Measurements from ENCODE around the gene PRR15.

DNA sequence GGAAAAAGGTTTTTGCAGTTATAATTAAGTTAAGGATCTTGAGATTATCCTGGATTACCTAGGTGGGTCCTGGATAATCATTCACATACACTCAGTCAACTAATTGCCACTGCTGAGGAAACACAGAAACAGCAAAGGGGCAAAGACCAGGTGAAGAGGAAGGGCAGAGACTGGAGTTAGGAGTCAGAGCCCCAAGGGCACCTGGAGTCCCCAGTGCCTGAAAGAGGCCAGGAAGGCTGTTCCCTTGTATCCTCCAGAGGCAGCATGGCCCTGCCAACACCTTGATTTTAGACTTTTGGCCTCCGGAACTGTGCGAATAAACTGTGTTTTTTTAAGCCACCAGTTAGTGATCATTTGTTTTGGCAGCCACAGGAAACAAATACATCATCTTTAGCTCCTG is 24.6 kb downstream of the PRR15 start:
- TF ChIP-seq, protein P1, sequence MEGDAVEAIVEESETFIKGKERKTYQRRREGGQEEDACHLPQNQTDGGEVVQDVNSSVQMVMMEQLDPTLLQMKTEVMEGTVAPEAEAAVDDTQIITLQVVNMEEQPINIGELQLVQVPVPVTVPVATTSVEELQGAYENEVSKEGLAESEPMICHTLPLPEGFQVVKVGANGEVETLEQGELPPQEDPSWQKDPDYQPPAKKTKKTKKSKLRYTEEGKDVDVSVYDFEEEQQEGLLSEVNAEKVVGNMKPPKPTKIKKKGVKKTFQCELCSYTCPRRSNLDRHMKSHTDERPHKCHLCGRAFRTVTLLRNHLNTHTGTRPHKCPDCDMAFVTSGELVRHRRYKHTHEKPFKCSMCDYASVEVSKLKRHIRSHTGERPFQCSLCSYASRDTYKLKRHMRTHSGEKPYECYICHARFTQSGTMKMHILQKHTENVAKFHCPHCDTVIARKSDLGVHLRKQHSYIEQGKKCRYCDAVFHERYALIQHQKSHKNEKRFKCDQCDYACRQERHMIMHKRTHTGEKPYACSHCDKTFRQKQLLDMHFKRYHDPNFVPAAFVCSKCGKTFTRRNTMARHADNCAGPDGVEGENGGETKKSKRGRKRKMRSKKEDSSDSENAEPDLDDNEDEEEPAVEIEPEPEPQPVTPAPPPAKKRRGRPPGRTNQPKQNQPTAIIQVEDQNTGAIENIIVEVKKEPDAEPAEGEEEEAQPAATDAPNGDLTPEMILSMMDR (conservative IDR thresholded peaks at IDR 0.05; ENCODE audit: low read length): no peak
- no peak for TF ChIP-seq EZH2phosphoT487 (IDR thresholded peaks at IDR 0.05; ENCODE audit: borderline replicate concordance, low read depth, low read length)
